ENCODE data around the gene USF2.

GRCh38 chr19:35265126-35265899 lies 3.4 kb upstream of the USF2 start:
- no peak for TF ChIP-seq CTCF (conservative IDR thresholded peaks at IDR 0.05)
- no peak for TF ChIP-seq ZFX (IDR thresholded peaks at IDR 0.05)
